GM18907 (cell line): ENCODE measurements around the gene MTHFD1L.

Source experiments
- ATAC-seq: cut with Tn5 transposase; IDR thresholded peaks from one replicate; pipeline ENCODE4 v1.9.1; 2021; ENCODE audit warnings: mild to moderate bottlenecking, moderate library complexity; ENCODE audit not compliant: unreplicated experiment

The MTHFD1L gene

GRCh38 chr6:151087861-151088598 is 222.5 kb downstream of the MTHFD1L start:
- ATAC-seq, result no peak

GRCh38 chr6:151088599-151088935 is 223.1 kb downstream of the MTHFD1L start:
- ATAC-seq, result no peak

GRCh38 chr6:151088963-151089362 is 223.5 kb downstream of the MTHFD1L start:
- no peak for ATAC-seq

- no peak for ATAC-seq
Observed at GRCh38 chr6:151089978-151090377, 224.5 kb downstream of the MTHFD1L start.

GRCh38 chr6:151091571-151091970 is 226.1 kb downstream of the MTHFD1L start:
- ATAC-seq, result no peak

GRCh38 chr6:151092591-151092990 is 227.1 kb downstream of the MTHFD1L start:
- ATAC-seq, result no peak

GRCh38 chr6:151093706-151094105 is 228.2 kb downstream of the MTHFD1L start:
- ATAC-seq, result no peak

- ATAC-seq, result no peak
Observed at GRCh38 chr6:151095538-151096254, 230.2 kb downstream of the MTHFD1L start.

GRCh38 chr6:151096255-151096612 is 230.7 kb downstream of the MTHFD1L start:
- no peak for ATAC-seq

GRCh38 chr6:151096691-151097606 is 231.4 kb downstream of the MTHFD1L start:
- ATAC-seq, result no peak

GRCh38 chr6:151098166-151098565 is 232.7 kb downstream of the MTHFD1L start:
- no peak for ATAC-seq

- ATAC-seq, result no peak
Observed at GRCh38 chr6:151100326-151100725, 234.8 kb downstream of the MTHFD1L start.

- no peak for ATAC-seq
Observed at GRCh38 chr6:151101161-151101815, 235.8 kb downstream of the MTHFD1L start.

- ATAC-seq, result no peak
Observed at GRCh38 chr6:151101816-151102694, 236.6 kb downstream of the MTHFD1L start.

- ATAC-seq, result no peak
Observed at GRCh38 chr6:151103266-151103665, 237.8 kb downstream of the MTHFD1L start.

- no peak for ATAC-seq
Observed at GRCh38 chr6:151107897-151108427, 242.5 kb downstream of the MTHFD1L start.

- no peak for ATAC-seq
Observed at GRCh38 chr6:151108548-151108947, 243.0 kb downstream of the MTHFD1L start.

- no peak for ATAC-seq
Observed at GRCh38 chr6:151109361-151109760, 243.9 kb downstream of the MTHFD1L start.

- no peak for ATAC-seq
Observed at GRCh38 chr6:151109869-151110575, 244.5 kb downstream of the MTHFD1L start.
